ENCODE results near the gene UBN1.

DNA sequence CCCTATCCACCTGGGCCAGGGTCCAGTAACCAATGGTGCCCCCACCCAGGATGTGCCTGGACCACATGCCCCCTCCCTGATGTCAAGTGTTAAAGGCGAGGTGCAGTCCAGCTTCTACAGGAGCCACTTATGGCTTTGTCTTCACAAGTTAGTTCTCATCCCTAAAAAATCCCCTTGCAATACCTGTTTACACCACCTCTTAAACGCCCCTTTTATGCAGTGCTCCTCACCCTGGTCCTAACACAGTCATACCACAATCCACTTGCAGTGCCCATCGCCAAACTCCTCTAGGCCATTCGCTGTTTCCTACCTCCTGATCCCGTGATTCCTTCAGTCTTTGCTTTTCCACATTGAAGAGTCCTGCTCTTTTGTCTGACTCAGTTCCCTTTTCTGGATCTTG lies 7.3 kb upstream of the UBN1 start:
- TF ChIP-seq, protein P1, sequence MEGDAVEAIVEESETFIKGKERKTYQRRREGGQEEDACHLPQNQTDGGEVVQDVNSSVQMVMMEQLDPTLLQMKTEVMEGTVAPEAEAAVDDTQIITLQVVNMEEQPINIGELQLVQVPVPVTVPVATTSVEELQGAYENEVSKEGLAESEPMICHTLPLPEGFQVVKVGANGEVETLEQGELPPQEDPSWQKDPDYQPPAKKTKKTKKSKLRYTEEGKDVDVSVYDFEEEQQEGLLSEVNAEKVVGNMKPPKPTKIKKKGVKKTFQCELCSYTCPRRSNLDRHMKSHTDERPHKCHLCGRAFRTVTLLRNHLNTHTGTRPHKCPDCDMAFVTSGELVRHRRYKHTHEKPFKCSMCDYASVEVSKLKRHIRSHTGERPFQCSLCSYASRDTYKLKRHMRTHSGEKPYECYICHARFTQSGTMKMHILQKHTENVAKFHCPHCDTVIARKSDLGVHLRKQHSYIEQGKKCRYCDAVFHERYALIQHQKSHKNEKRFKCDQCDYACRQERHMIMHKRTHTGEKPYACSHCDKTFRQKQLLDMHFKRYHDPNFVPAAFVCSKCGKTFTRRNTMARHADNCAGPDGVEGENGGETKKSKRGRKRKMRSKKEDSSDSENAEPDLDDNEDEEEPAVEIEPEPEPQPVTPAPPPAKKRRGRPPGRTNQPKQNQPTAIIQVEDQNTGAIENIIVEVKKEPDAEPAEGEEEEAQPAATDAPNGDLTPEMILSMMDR (IDR thresholded peaks at IDR 0.05), result no peak
- TF ChIP-seq EP300 (IDR thresholded peaks at IDR 0.05), result no peak

All from tibial nerve (tissue), 4 donors.